ENCODE data around the gene PLXNB3.

PLXNB3 gene

GRCh38 chrX:153818571-153819383 lies 54.7 kb downstream of the PLXNB3 start:
- DNase-seq = no peak

- DNase-seq = no peak
These were observed 55.5 kb downstream of the PLXNB3 start for GRCh38 chrX:153819384-153820040.

GRCh38 chrX:153820601-153821000 lies 56.6 kb downstream of the PLXNB3 start:
- no peak for DNase-seq

GRCh38 chrX:153821066-153821465 lies 57.0 kb downstream of the PLXNB3 start:
- no peak for DNase-seq

DNA sequence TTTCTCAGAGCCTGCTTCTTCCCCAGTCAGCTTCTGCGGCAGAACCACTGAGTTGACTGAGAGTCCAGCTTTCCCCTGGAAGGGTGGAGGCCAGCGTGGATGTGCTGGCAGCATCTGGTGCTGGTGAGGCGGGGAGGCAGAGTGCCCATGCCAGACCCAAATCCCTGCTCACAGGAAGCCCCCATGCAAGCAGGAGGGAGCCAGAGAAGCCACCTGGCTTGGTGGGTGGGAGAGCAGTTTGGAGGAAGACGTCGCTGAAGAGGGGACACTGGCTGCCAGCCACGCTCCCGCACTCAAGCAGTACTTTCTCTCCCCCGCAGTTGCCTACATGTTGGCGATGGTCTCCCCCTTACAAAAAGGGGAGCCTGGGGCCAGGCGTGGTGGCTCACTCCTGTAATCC lies 60.3 kb downstream of the PLXNB3 start:
- DNase-seq = no peak

GRCh38 chrX:153825042-153825441 lies 61.0 kb downstream of the PLXNB3 start:
- no peak for DNase-seq
